ENCODE results near the gene TRABD.

TRABD gene

DNA sequence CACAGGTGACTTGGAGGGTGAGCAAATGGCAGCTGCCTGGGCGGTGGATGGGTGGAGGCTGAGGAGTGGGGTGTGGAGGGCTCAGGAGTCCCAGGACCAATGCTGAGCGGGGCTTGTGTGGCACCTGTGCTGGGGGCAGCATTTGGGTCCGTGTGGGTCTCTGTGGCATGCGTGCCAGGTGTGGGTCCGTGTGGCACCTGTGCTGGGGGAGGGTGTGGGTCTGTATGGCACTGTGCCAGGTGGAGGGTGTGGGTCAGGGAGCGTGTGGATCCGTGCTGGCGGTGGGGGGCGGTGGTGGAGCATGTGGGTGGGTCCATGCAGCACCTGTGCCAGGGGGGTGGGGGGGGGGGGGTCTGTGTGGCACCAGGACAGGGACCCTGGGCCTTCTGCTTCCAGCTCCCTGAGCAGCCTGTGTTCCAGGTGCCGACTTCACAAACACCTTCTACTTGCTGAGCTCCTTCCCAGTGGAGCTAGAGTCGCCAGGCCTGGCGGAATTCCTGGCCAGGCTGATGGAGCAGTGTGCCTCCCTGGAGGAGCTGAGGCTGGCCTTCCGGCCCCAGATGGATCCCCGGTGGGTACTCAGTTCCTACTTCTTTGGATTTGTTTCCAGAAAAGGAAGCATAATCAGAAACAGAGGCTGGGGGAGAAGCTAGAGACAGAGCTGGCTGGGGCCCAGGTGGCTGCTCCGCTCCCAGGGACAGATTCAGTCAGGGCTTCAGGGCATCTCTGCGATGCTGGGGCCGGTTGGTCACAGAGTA is 29.8 kb downstream of the TRABD start:
- H3K27ac ChIP-seq: no peak overlapping the region
- no peak for TF ChIP-seq ZFX (IDR thresholded peaks at IDR 0.05)
- TF ChIP-seq, protein P1, sequence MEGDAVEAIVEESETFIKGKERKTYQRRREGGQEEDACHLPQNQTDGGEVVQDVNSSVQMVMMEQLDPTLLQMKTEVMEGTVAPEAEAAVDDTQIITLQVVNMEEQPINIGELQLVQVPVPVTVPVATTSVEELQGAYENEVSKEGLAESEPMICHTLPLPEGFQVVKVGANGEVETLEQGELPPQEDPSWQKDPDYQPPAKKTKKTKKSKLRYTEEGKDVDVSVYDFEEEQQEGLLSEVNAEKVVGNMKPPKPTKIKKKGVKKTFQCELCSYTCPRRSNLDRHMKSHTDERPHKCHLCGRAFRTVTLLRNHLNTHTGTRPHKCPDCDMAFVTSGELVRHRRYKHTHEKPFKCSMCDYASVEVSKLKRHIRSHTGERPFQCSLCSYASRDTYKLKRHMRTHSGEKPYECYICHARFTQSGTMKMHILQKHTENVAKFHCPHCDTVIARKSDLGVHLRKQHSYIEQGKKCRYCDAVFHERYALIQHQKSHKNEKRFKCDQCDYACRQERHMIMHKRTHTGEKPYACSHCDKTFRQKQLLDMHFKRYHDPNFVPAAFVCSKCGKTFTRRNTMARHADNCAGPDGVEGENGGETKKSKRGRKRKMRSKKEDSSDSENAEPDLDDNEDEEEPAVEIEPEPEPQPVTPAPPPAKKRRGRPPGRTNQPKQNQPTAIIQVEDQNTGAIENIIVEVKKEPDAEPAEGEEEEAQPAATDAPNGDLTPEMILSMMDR (conservative IDR thresholded peaks at IDR 0.05): no peak

DNA sequence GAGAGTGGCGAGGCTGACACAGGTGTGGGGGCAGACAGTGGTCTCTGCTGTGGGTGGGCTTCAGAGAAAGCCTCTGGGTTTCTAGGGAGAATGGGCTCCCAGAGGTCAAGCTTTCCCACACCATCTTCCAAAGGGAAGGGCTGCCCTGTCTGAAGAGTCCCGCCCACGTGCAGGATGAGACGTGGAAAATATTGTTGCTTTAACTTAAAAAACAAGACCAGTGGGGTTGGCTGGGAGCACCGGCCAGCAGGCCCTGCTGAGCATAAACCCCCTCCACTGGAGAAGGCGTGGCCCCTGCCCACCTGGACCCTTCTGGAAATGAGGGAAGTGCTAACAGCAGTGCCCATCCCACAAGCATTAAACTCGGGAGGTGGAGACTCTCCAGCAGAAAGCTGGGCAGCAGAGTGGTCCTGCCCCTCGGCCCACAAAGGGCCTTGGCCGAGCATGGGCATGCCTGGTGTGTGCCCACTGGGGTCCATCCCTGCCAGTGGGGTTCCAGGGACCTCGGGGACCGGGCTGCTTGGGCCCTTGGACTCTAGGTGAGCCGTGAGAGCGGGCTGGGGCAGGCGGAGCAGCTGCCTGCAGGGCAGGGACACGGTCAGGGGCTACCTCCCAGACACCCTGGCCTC is 30.5 kb downstream of the TRABD start:
- H3K27ac ChIP-seq: no peak overlapping the region
- no peak for TF ChIP-seq ZFX (IDR thresholded peaks at IDR 0.05)

GRCh38 chr22:50216684-50217520 is 31.2 kb downstream of the TRABD start:
- no peak for TF ChIP-seq ZFX (IDR thresholded peaks at IDR 0.05)
- TF ChIP-seq, protein P1 (conservative IDR thresholded peaks at IDR 0.05): no peak
- no peak overlapping the region for H3K27ac ChIP-seq

GRCh38 chr22:50217543-50218152 is 31.9 kb downstream of the TRABD start:
- peak overlapping the region; percentile 58 for H3K27ac ChIP-seq
- TF ChIP-seq ZFX (IDR thresholded peaks at IDR 0.05): no peak
- TF ChIP-seq, protein P1 (conservative IDR thresholded peaks at IDR 0.05): no peak

DNA sequence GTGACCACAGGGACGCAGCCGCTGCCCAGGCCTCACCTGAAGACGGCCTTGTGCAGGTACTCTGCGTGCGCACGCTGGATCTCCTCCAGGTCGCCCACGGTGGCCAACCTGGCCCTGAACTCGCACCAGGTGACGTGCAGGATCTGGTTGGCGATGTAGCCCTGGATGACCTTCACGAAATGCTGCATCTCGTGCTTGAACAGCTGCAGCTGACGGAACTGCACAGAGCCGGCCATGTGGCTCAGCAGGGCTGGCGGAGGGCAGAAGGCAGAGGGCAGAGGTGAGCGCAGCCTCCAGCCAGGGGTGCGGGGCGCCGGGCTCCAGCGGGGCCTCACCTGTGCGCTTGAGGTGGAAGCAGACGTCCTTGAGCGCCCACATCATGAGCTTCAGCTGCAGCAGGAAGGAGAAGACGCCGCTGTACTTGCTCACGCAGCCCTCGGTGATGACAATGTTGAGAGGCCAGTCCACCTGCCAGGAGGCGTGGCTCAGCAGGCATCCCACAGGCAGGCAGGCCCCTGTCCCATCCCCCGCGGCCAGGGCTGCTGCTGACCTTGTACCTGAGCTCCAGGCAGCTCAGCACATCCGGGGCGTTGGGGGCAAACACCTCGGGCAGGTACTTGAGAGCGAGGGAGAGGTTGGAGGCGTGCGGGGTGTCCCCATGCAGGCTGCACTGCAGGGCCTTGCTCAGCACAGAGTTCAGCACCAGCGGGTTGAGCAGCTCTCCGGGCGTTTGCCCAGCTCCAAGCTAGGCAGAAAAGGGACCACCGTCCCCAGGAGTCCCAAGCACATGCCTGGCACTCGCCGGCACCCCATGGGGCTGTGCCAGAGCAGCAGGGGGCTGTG is 32.7 kb downstream of the TRABD start:
- H3K27ac ChIP-seq: peak overlapping the region; percentile 58
- no peak for TF ChIP-seq ZFX (IDR thresholded peaks at IDR 0.05)

- TF ChIP-seq, protein P1 (conservative IDR thresholded peaks at IDR 0.05): no peak
- TF ChIP-seq ZFX (IDR thresholded peaks at IDR 0.05): no peak
- H3K27ac ChIP-seq: peak overlapping the region; percentile 58
Measured at GRCh38 chr22:50218996-50219727, 33.4 kb downstream of the TRABD start.

DNA sequence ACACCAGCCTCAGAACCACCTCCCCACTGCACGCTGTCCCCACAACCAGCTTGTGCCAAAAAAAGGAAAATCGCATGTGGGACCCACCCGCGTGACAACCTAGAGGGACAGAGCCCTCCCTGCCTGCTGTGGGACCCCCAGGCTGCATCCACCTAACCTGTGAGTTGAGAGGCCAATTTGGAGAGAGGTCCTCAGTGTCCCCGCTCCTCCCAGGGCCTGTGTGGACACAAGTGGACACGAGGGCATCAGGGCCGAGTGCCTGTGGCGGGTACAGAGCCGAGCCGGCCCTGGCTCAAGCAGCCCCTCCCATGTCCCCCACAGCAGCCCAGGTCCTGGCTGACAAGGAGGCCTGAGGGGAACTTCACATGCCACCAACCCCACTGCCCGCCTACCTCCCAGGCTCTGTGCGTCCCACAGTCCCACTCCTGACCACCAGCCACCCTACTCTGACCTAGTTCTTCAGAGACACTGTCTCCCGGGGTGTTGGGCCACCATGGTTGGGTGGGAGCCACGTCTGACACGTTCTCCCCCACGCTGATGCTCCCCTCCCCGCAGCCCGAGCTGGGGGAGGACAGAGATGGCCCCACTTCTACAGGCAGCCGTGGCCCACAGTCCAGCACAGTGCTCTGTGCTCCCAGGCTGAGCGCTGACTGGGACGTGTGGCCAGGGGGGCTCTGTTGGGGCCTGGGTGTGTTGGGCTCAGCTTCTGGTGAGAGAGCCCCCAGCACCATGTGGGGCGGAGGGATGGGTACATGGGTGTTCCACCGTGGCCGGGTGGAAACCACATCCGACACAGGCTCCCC is 34.3 kb downstream of the TRABD start:
- TF ChIP-seq, protein P1 (conservative IDR thresholded peaks at IDR 0.05): no peak
- TF ChIP-seq ZFX (IDR thresholded peaks at IDR 0.05): peak; percentile 29; the same call in 1 of the 2 replicates
- peak overlapping the region; percentile 58 for H3K27ac ChIP-seq

All from C4-2B (cell line).